Activated naive CD8-positive, alpha-beta T cell treated with anti-CD3 and anti-CD28 coated beads, Interleukin-2, amount 50 U/mL, for 24 hours (primary cell): ENCODE data around the gene CALN1.
"Not testable (repeated sequence)": the region's sequence is repeated elsewhere in the genome, so short reads cannot be mapped to it uniquely, and the experiment has no call there.

Source experiments
- ATAC-seq: fragments of 150-1000 bp; cut with Tn5 transposase; one replicate; pipeline ENCODE4 v1.10.0; 2021
- DNase-seq: peaks from one replicate; pipeline ENCODE4 v3.0.0; 2021
- H3K27ac Mint-ChIP-seq: one replicate; pipeline ENCODE4 v1.8.0; 2021; ENCODE audit warnings: mild to moderate bottlenecking, mixed read lengths
- H3K27me3 Mint-ChIP-seq: one replicate; pipeline ENCODE4 v1.8.0; 2021; ENCODE audit warnings: mixed read lengths
- H3K36me3 Mint-ChIP-seq: one replicate; pipeline ENCODE4 v1.8.0; 2021; ENCODE audit warnings: low read depth, mixed read lengths
- H3K4me1 Mint-ChIP-seq: one replicate; pipeline ENCODE4 v1.8.0; 2021; ENCODE audit warnings: mixed read lengths
- H3K4me3 Mint-ChIP-seq: one replicate; pipeline ENCODE4 v1.8.0; 2021; ENCODE audit warnings: mild to moderate bottlenecking, moderate library complexity, mixed read lengths
- H3K9me3 Mint-ChIP-seq: one replicate; pipeline ENCODE4 v1.8.0; 2021; ENCODE audit warnings: mixed read lengths

Gene CALN1

GRCh38 chr7:72078301-72078700 is 333.8 kb downstream of the CALN1 start:
- no peak overlapping the region for H3K27ac Mint-ChIP-seq
- H3K4me3 Mint-ChIP-seq, result no peak overlapping the region

GRCh38 chr7:72077786-72078185 is 334.4 kb downstream of the CALN1 start:
- H3K4me1 Mint-ChIP-seq, result no peaks in the 10 kb centered on the region
- DNase-seq, result no peak
- no peak overlapping the region for H3K27ac Mint-ChIP-seq
- no peaks in the 10 kb centered on the region for H3K9me3 Mint-ChIP-seq
- ATAC-seq, result no peak
- no peak overlapping the region for H3K4me3 Mint-ChIP-seq
- H3K36me3 Mint-ChIP-seq, result no peaks in the 10 kb centered on the region
- no peaks in the 10 kb centered on the region for H3K27me3 Mint-ChIP-seq

More at GRCh38 chr7:72078301-72078700, 333.8 kb downstream of the CALN1 start:
- no peaks in the 10 kb centered on the region for H3K36me3 Mint-ChIP-seq
- H3K4me1 Mint-ChIP-seq, result no peaks in the 10 kb centered on the region
- DNase-seq (no peak), ATAC-seq (no peak)
- no peaks in the 10 kb centered on the region for H3K27me3 Mint-ChIP-seq
- H3K9me3 Mint-ChIP-seq, result no peaks in the 10 kb centered on the region

GRCh38 chr7:72072901-72073300 is 339.2 kb downstream of the CALN1 start:
- Mint-ChIP-seq H3K9me3 (peaks cover 13% of the 10 kb centered on the region), H3K4me3 (no peak overlapping the region), H3K27me3 (no peaks in the 10 kb centered on the region), H3K36me3 (no peaks in the 10 kb centered on the region), H3K4me1 (no peaks in the 10 kb centered on the region), H3K27ac (no peak overlapping the region)
- ATAC-seq (no peak), DNase-seq (no peak)

- Mint-ChIP-seq H3K27me3 (no peaks in the 10 kb centered on the region), H3K27ac (no peak overlapping the region), H3K4me1 (no peaks in the 10 kb centered on the region), H3K36me3 (no peaks in the 10 kb centered on the region), H3K9me3 (peaks cover 13% of the 10 kb centered on the region), H3K4me3 (no peak overlapping the region)
- no peak for DNase-seq
- no peak for ATAC-seq
These were observed 342.9 kb downstream of the CALN1 start for GRCh38 chr7:72069263-72069662.

- not testable (repeated sequence) for H3K27me3 Mint-ChIP-seq, H3K9me3 Mint-ChIP-seq, DNase-seq, H3K4me1 Mint-ChIP-seq, H3K27ac Mint-ChIP-seq, H3K4me3 Mint-ChIP-seq, H3K36me3 Mint-ChIP-seq, ATAC-seq
These were observed 346.4 kb downstream of the CALN1 start for GRCh38 chr7:72065764-72066163.

GRCh38 chr7:72064916-72065315 is 347.2 kb downstream of the CALN1 start:
- Mint-ChIP-seq H3K9me3 (peaks cover 4% of the 10 kb centered on the region), H3K27ac (no peak overlapping the region), H3K4me3 (no peak overlapping the region), H3K27me3 (no peaks in the 10 kb centered on the region), H3K36me3 (no peaks in the 10 kb centered on the region), H3K4me1 (no peaks in the 10 kb centered on the region)
- no peak for ATAC-seq
- DNase-seq, result no peak

- ATAC-seq, result no peak
- DNase-seq, result no peak
These were observed 348.8 kb downstream of the CALN1 start for GRCh38 chr7:72063330-72063729.

GRCh38 chr7:72062666-72063065 is 349.5 kb downstream of the CALN1 start:
- H3K4me3 Mint-ChIP-seq, result no peak overlapping the region
- DNase-seq (no peak), ATAC-seq (no peak)
- H3K9me3 Mint-ChIP-seq, result peaks cover 4% of the 10 kb centered on the region
- no peaks in the 10 kb centered on the region for H3K36me3 Mint-ChIP-seq
- no peak overlapping the region for H3K27ac Mint-ChIP-seq
- H3K4me1 Mint-ChIP-seq, result no peaks in the 10 kb centered on the region
- peaks cover 3% of the 10 kb centered on the region for H3K27me3 Mint-ChIP-seq

More at GRCh38 chr7:72063330-72063729, 348.8 kb downstream of the CALN1 start:
- no peak overlapping the region for H3K4me3 Mint-ChIP-seq
- H3K4me1 Mint-ChIP-seq, result no peaks in the 10 kb centered on the region
- H3K27me3 Mint-ChIP-seq, result no peaks in the 10 kb centered on the region
- no peaks in the 10 kb centered on the region for H3K36me3 Mint-ChIP-seq
- peaks cover 4% of the 10 kb centered on the region for H3K9me3 Mint-ChIP-seq
- no peak overlapping the region for H3K27ac Mint-ChIP-seq

- H3K9me3 Mint-ChIP-seq, result peaks cover 4% of the 10 kb centered on the region
- DNase-seq, result no peak
- H3K27me3 Mint-ChIP-seq, result peaks cover 3% of the 10 kb centered on the region
- no peak overlapping the region for H3K4me3 Mint-ChIP-seq
- no peak for ATAC-seq
- no peaks in the 10 kb centered on the region for H3K36me3 Mint-ChIP-seq
- no peaks in the 10 kb centered on the region for H3K4me1 Mint-ChIP-seq
- H3K27ac Mint-ChIP-seq, result no peak overlapping the region
These were observed 352.2 kb downstream of the CALN1 start for GRCh38 chr7:72059925-72060324.

- Mint-ChIP-seq H3K36me3 (no peaks in the 10 kb centered on the region), H3K4me1 (no peaks in the 10 kb centered on the region), H3K27ac (no peak overlapping the region), H3K9me3 (peaks cover 9% of the 10 kb centered on the region), H3K27me3 (peaks cover 3% of the 10 kb centered on the region), H3K4me3 (no peak overlapping the region)
- no peak for ATAC-seq
- no peak for DNase-seq
These were observed 353.6 kb downstream of the CALN1 start for GRCh38 chr7:72058579-72058978.

- H3K27ac Mint-ChIP-seq, result no peak overlapping the region
- H3K4me1 Mint-ChIP-seq, result no peaks in the 10 kb centered on the region
- no peaks in the 10 kb centered on the region for H3K36me3 Mint-ChIP-seq
- ATAC-seq (no peak), DNase-seq (no peak)
- H3K4me3 Mint-ChIP-seq, result no peak overlapping the region
- H3K9me3 Mint-ChIP-seq, result peaks cover 9% of the 10 kb centered on the region
- H3K27me3 Mint-ChIP-seq, result peaks cover 3% of the 10 kb centered on the region
These were observed 354.3 kb downstream of the CALN1 start for GRCh38 chr7:72057796-72058195.

GRCh38 chr7:72057231-72057630 is 354.9 kb downstream of the CALN1 start:
- peaks cover 3% of the 10 kb centered on the region for H3K27me3 Mint-ChIP-seq
- ATAC-seq, result no peak
- peaks cover 9% of the 10 kb centered on the region for H3K9me3 Mint-ChIP-seq

GRCh38 chr7:72055426-72055825 is 356.7 kb downstream of the CALN1 start:
- Mint-ChIP-seq H3K4me3 (no peak overlapping the region), H3K4me1 (no peaks in the 10 kb centered on the region), H3K27ac (no peak overlapping the region), H3K27me3 (peaks cover 3% of the 10 kb centered on the region), H3K9me3 (peaks cover 5% of the 10 kb centered on the region), H3K36me3 (no peaks in the 10 kb centered on the region)
- DNase-seq (no peak), ATAC-seq (no peak)

More at GRCh38 chr7:72057231-72057630, 354.9 kb downstream of the CALN1 start:
- DNase-seq, result no peak
- H3K4me1 Mint-ChIP-seq, result no peaks in the 10 kb centered on the region
- no peak overlapping the region for H3K27ac Mint-ChIP-seq
- H3K36me3 Mint-ChIP-seq, result no peaks in the 10 kb centered on the region
- H3K4me3 Mint-ChIP-seq, result no peak overlapping the region

- Mint-ChIP-seq H3K4me1 (no peaks in the 10 kb centered on the region), H3K9me3 (peaks cover 5% of the 10 kb centered on the region), H3K27ac (no peak overlapping the region), H3K4me3 (no peak overlapping the region), H3K36me3 (no peaks in the 10 kb centered on the region), H3K27me3 (peaks cover 3% of the 10 kb centered on the region)
- ATAC-seq, result no peak
- DNase-seq, result no peak
These were observed 358.8 kb downstream of the CALN1 start for GRCh38 chr7:72053292-72053691.

GRCh38 chr7:72048420-72048819 is 363.7 kb downstream of the CALN1 start:
- no peak for ATAC-seq
- H3K27me3 Mint-ChIP-seq, result no peaks in the 10 kb centered on the region

GRCh38 chr7:72042855-72043254 is 369.3 kb downstream of the CALN1 start:
- Mint-ChIP-seq H3K4me3 (no peak overlapping the region), H3K9me3 (peaks cover 4% of the 10 kb centered on the region), H3K27ac (no peak overlapping the region), H3K36me3 (no peaks in the 10 kb centered on the region), H3K27me3 (no peaks in the 10 kb centered on the region), H3K4me1 (no peaks in the 10 kb centered on the region)
- ATAC-seq (no peak), DNase-seq (no peak)

More at GRCh38 chr7:72048420-72048819, 363.7 kb downstream of the CALN1 start:
- Mint-ChIP-seq H3K4me1 (no peaks in the 10 kb centered on the region), H3K9me3 (peaks cover 4% of the 10 kb centered on the region), H3K36me3 (no peaks in the 10 kb centered on the region), H3K27ac (no peak overlapping the region), H3K4me3 (no peak overlapping the region)
- DNase-seq, result no peak
